Tibial artery (tissue), 4 donors: ENCODE results near the gene CACNA1B.
"Not testable (repeated sequence)": the region's sequence is repeated elsewhere in the genome, so short reads cannot be mapped to it uniquely, and the experiment has no call there.

Experiments used
- DNase-seq, 2 donors: peaks; one replicate each; pipeline ENCODE4 v3.0.0-alpha.2; 2019
- H3K27ac ChIP-seq, 2 donors: fragments of 200-600 bp; sonication (generic) in 1 of 2; 1 replicate in 1 of 2; 2 replicates in 1 of 2; pipeline ENCODE4 v1.5.1; 2018 to 2019; ENCODE audit warnings: mild to moderate bottlenecking in 1 of 2
- H3K27me3 ChIP-seq, 2 donors: fragments of 200-600 bp; sonication (generic) in 1 of 2; one replicate each; pipeline versions ENCODE4 v1.5.1 to v1.6.0; 2016 to 2019
- H3K36me3 ChIP-seq, 3 donors: fragments of 200-600 bp; sonication (generic) in 2 of 3; one replicate each; pipeline ENCODE4 v1.5.1; 2016 to 2019; ENCODE audit warnings: mild to moderate bottlenecking in 2 of 3
- H3K4me1 ChIP-seq, 4 donors: fragments of 200-600 bp; sonication (generic) in 2 of 4; 1 replicate in 3 of 4; 2 replicates in 1 of 4; pipeline ENCODE4 v1.5.1; 2016 to 2019
- H3K4me3 ChIP-seq, 2 donors: fragments of 200-600 bp; sonication (generic) in 1 of 2; 1 replicate in 1 of 2; 2 replicates in 1 of 2; pipeline ENCODE4 v1.5.1; 2018 to 2019; ENCODE audit warnings: mild to moderate bottlenecking in 2 of 2
- H3K9me3 ChIP-seq, 3 donors: fragments of 200-600 bp; sonication (generic) in 1 of 3; one replicate each; pipeline ENCODE4 v1.5.1; 2016 to 2019
- CTCF ChIP-seq, 2 experiments: fragments of 200-600 bp in 1 of 2; fragments of 450-650 bp in 1 of 2; IDR thresholded peaks; one replicate each; pipeline ENCODE4 v1.5.1; 2017 to 2019; ENCODE audit warnings: antibody characterized with exemption in 2 of 2, mild to moderate bottlenecking in 1 of 2, moderate library complexity in 1 of 2
- intact Hi-C: fragments of 100-400 bp; cut with DNase I; formaldehyde crosslinking; loops from one replicate; pipeline ENCODE4 v1.15.0; 2023; ENCODE audit warnings: low total_unique reads

Gene CACNA1B

GRCh38 chr9:138078846-138079245 lies 201.3 kb downstream of the CACNA1B start:
- Histone ChIP-seq H3K36me3 (no peaks in the 10 kb centered on the region), H3K4me1 (no peaks in the 10 kb centered on the region), H3K27me3 (no peaks in the 10 kb centered on the region), H3K9me3 (peaks cover 0 to 3% (median 0%) of the 10 kb centered on the region in 3 donors), H3K4me3 (no peak overlapping the region), H3K27ac (no peak overlapping the region)
- intact Hi-C loops, result no loop called here
- no peak for DNase-seq
- TF ChIP-seq CTCF (IDR thresholded peaks at IDR 0.05), result no peak

GRCh38 chr9:138080979-138081378 lies 203.4 kb downstream of the CACNA1B start:
- H3K4me1 ChIP-seq, result no peaks in the 10 kb centered on the region
- peaks cover 0 to 13% (median 0%) of the 10 kb centered on the region in 3 donors for H3K9me3 ChIP-seq
- peak in 1 of 2 donors; percentile 28 for DNase-seq
- H3K27me3 ChIP-seq, result no peaks in the 10 kb centered on the region
- H3K4me3 ChIP-seq, result no peak overlapping the region
- H3K27ac ChIP-seq, result no peak overlapping the region
- H3K36me3 ChIP-seq, result no peaks in the 10 kb centered on the region
- intact Hi-C loops, result no loop called here
- TF ChIP-seq CTCF (IDR thresholded peaks at IDR 0.05), result no peak

- no peaks in the 10 kb centered on the region for H3K4me1 ChIP-seq
- intact Hi-C loops, result no loop called here
- H3K27ac ChIP-seq, result no peak overlapping the region
- H3K27me3 ChIP-seq, result no peaks in the 10 kb centered on the region
- DNase-seq, result peak in 1 of 2 donors; percentile 41
- H3K4me3 ChIP-seq, result no peak overlapping the region
- TF ChIP-seq CTCF (IDR thresholded peaks at IDR 0.05), result no peak
- peaks cover 0 to 20% (median 5%) of the 10 kb centered on the region in 3 donors for H3K9me3 ChIP-seq
- H3K36me3 ChIP-seq, result no peaks in the 10 kb centered on the region
Measured at GRCh38 chr9:138082918-138083636, 205.5 kb downstream of the CACNA1B start.

GRCh38 chr9:138083873-138084272 lies 206.3 kb downstream of the CACNA1B start:
- Histone ChIP-seq H3K9me3 (peaks cover 0 to 20% (median 5%) of the 10 kb centered on the region in 3 donors), H3K27ac (no peak overlapping the region), H3K27me3 (no peaks in the 10 kb centered on the region), H3K36me3 (no peaks in the 10 kb centered on the region), H3K4me3 (no peak overlapping the region), H3K4me1 (no peaks in the 10 kb centered on the region)
- peak in 1 of 2 donors; percentile 13 for DNase-seq
- no peak for TF ChIP-seq CTCF (IDR thresholded peaks at IDR 0.05)
- intact Hi-C loops, result no loop called here

- Histone ChIP-seq H3K36me3 (no peaks in the 10 kb centered on the region), H3K4me1 (no peaks in the 10 kb centered on the region), H3K4me3 (no peak overlapping the region), H3K27me3 (no peaks in the 10 kb centered on the region), H3K27ac (no peak overlapping the region), H3K9me3 (peaks cover 0 to 20% (median 5%) of the 10 kb centered on the region in 3 donors)
- no peak for TF ChIP-seq CTCF (IDR thresholded peaks at IDR 0.05)
- DNase-seq, result no peak
- intact Hi-C loops, result no loop called here
Measured at GRCh38 chr9:138085568-138085967, 208.0 kb downstream of the CACNA1B start.

- H3K9me3 ChIP-seq, H3K27ac ChIP-seq, DNase-seq, H3K36me3 ChIP-seq, H3K27me3 ChIP-seq, H3K4me1 ChIP-seq, intact Hi-C loops, H3K4me3 ChIP-seq: not testable (repeated sequence)
Measured at GRCh38 chr9:138092057-138092456, 214.5 kb downstream of the CACNA1B start.
